Endothelial cell (in vitro differentiated cells): ENCODE data around the gene NEO1. TPM values are rescaled to one million over a fixed set of nuclear protein-coding genes. Genes with fewer than 3 reads are reported as not detected.

Source experiments
- DNase-seq: peaks from one replicate; pipeline ENCODE4 v3.0.0; 2021; ENCODE audit warnings: low spot score
- H3K27ac Mint-ChIP-seq: one replicate; pipeline ENCODE4 v1.8.0; 2021; ENCODE audit warnings: mixed read lengths, inconsistent platforms; ENCODE audit not compliant: unreplicated experiment
- H3K27me3 Mint-ChIP-seq: one replicate; pipeline ENCODE4 v1.8.0; 2021; ENCODE audit warnings: mild to moderate bottlenecking, moderate library complexity, mixed read lengths, inconsistent platforms; ENCODE audit not compliant: unreplicated experiment
- H3K36me3 Mint-ChIP-seq: one replicate; pipeline ENCODE4 v1.8.0; 2021; ENCODE audit warnings: mild to moderate bottlenecking, low read depth, mixed read lengths, inconsistent platforms; ENCODE audit not compliant: unreplicated experiment
- H3K4me1 Mint-ChIP-seq: one replicate; pipeline ENCODE4 v1.8.0; 2021; ENCODE audit warnings: mild to moderate bottlenecking, mixed read lengths, inconsistent platforms; ENCODE audit not compliant: unreplicated experiment
- H3K4me3 Mint-ChIP-seq: one replicate; pipeline ENCODE4 v1.8.0; 2021; ENCODE audit warnings: mild to moderate bottlenecking, mixed read lengths, inconsistent platforms; ENCODE audit not compliant: unreplicated experiment
- H3K9me3 Mint-ChIP-seq: one replicate; pipeline ENCODE4 v1.8.0; 2021; ENCODE audit warnings: mixed read lengths, inconsistent platforms; ENCODE audit not compliant: unreplicated experiment
- total RNA-seq: library from RNA; stranded (reverse); fragmentation: NEBNext Ultra II Directional; extraction: Animal tissue kit (Norgen Biotek cat#: 25700); gene quantifications from one replicate; pipeline ENCODE4 v1.2.1, GENCODE V29; 2021; ENCODE audit not compliant: unreplicated experiment
- TF ChIP-seq, protein P1 (sequence below): fragments of 200-600 bp; sonication (generic); IDR thresholded peaks from one replicate; pipeline ENCODE4 v1.5.0; 2021; ENCODE audit warnings: antibody characterized with exemption; ENCODE audit not compliant: unreplicated experiment

NEO1 gene
- total RNA-seq, 1 donor from 2014 or later: 140 TPM

- Mint-ChIP-seq H3K4me3 (no peak overlapping the region), H3K27me3 (peaks cover 2% of the 10 kb centered on the region), H3K36me3 (no peaks in the 10 kb centered on the region), H3K9me3 (no peaks in the 10 kb centered on the region), H3K27ac (no peak overlapping the region), H3K4me1 (peaks cover 4% of the 10 kb centered on the region)
- DNase-seq: no peak
- TF ChIP-seq, protein P1, sequence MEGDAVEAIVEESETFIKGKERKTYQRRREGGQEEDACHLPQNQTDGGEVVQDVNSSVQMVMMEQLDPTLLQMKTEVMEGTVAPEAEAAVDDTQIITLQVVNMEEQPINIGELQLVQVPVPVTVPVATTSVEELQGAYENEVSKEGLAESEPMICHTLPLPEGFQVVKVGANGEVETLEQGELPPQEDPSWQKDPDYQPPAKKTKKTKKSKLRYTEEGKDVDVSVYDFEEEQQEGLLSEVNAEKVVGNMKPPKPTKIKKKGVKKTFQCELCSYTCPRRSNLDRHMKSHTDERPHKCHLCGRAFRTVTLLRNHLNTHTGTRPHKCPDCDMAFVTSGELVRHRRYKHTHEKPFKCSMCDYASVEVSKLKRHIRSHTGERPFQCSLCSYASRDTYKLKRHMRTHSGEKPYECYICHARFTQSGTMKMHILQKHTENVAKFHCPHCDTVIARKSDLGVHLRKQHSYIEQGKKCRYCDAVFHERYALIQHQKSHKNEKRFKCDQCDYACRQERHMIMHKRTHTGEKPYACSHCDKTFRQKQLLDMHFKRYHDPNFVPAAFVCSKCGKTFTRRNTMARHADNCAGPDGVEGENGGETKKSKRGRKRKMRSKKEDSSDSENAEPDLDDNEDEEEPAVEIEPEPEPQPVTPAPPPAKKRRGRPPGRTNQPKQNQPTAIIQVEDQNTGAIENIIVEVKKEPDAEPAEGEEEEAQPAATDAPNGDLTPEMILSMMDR: no peak
Observed at GRCh38 chr15:73247331-73247730, 195.1 kb downstream of the NEO1 start.

DNA sequence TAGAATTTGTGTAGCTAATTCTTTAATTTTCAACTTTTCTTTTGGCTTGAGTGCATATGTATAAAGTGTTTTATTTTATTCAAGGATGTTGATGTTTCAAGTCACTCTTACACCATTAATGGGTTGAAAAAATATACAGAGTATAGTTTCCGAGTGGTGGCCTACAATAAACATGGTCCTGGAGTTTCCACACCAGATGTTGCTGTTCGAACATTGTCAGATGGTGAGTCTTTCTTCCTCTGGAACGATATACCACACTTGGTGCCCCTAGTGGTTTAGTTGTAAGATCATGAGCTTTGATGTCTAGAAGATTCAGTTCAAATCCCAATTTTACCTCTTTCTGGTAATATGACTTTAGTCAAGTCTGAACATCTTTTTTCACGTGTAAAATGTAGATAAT lies 197.2 kb downstream of the NEO1 start:
- no peak overlapping the region for H3K27ac Mint-ChIP-seq
- DNase-seq: no peak
- no peaks in the 10 kb centered on the region for H3K4me1 Mint-ChIP-seq
- H3K27me3 Mint-ChIP-seq: peaks cover 2% of the 10 kb centered on the region
- no peak overlapping the region for H3K4me3 Mint-ChIP-seq
- no peaks in the 10 kb centered on the region for H3K9me3 Mint-ChIP-seq
- H3K36me3 Mint-ChIP-seq: no peaks in the 10 kb centered on the region
- TF ChIP-seq, protein P1: no peak

- no peaks in the 10 kb centered on the region for H3K9me3 Mint-ChIP-seq
- TF ChIP-seq, protein P1: no peak
- no peak for DNase-seq
- no peak overlapping the region for H3K27ac Mint-ChIP-seq
- peaks cover 20% of the 10 kb centered on the region for H3K36me3 Mint-ChIP-seq
- no peaks in the 10 kb centered on the region for H3K4me1 Mint-ChIP-seq
- no peaks in the 10 kb centered on the region for H3K27me3 Mint-ChIP-seq
- H3K4me3 Mint-ChIP-seq: no peak overlapping the region
Observed at GRCh38 chr15:73254598-73254997, 202.3 kb downstream of the NEO1 start.

GRCh38 chr15:73258271-73259108 lies 206.2 kb downstream of the NEO1 start:
- Mint-ChIP-seq H3K4me1 (no peaks in the 10 kb centered on the region), H3K4me3 (no peak overlapping the region), H3K9me3 (no peaks in the 10 kb centered on the region), H3K36me3 (peaks cover 30% of the 10 kb centered on the region), H3K27ac (no peak overlapping the region), H3K27me3 (no peaks in the 10 kb centered on the region)
- no peak for DNase-seq
- TF ChIP-seq, protein P1: no peak

GRCh38 chr15:73264881-73265280 lies 212.6 kb downstream of the NEO1 start:
- Mint-ChIP-seq H3K4me3 (no peak overlapping the region), H3K27ac (peak overlapping the region; percentile 33), H3K36me3 (peaks cover 10% of the 10 kb centered on the region), H3K9me3 (no peaks in the 10 kb centered on the region), H3K27me3 (no peaks in the 10 kb centered on the region), H3K4me1 (peaks cover 14% of the 10 kb centered on the region)
- no peak for DNase-seq
- TF ChIP-seq, protein P1: no peak
